K562 (cell line): ENCODE measurements around the gene MBOAT7. TPM values are rescaled to one million over a fixed set of nuclear protein-coding genes. Genes with fewer than 3 reads are reported as not detected.
"Not testable (repeated sequence)": the region's sequence is repeated elsewhere in the genome, so short reads cannot be mapped to it uniquely, and the experiment has no call there.

Experiments
- ATAC-seq: fragments of 200-7000 bp; cut with Tn5 transposase; 3 replicates; pipeline ENCODE4 v1.9.1; 2020; ENCODE audit warnings: moderate library complexity
- BruUV-seq: library from RNA; stranded (reverse); fragments of 400-500 nt; replicated peaks from 2 replicates; lab custom pipeline; 2021; lab: Mats Ljungman, UMichigan
- CTCF ChIA-PET: fragments of 300-600 bp; formaldehyde crosslinking; extraction: SDS; loops from one replicate; lab custom pipeline; 2021; ENCODE audit warnings: low intra/inter-chr PET ratio; lab: Yijun Ruan, JAX
- POLR2A ChIA-PET: fragments of 300-600, 350-650 bp; sonication (Branson Sonifier 250); formaldehyde crosslinking; extraction: SDS; loops from one replicate; lab custom pipeline; 2021; ENCODE audit warnings: antibody characterized with exemption, inconsistent platforms; lab: Yijun Ruan, JAX
- DNase-seq, 4 experiments: peaks; one replicate each; pipeline versions ENCODE4 v3.0.0 to v3.0.0-alpha.2; 2011 to 2018; ENCODE audit warnings: low spot score in 3 of 4, mixed read lengths in 3 of 4; ENCODE audit errors: extremely low read depth in 1 of 4
- FAIRE-seq: peaks from 2 replicates; lab custom pipeline; 2011; peaks lifted over from hg19 to GRCh38; lab: Jason Lieb, UNC
- H2AFZ ChIP-seq: 2 replicates; pipeline ENCODE4 v1.6.0; 2011; ENCODE audit warnings: low read depth, low read length, control low read depth, inconsistent platforms
- H3K27ac ChIP-seq: fragments of 200-600 bp; 3 replicates; pipeline ENCODE4 v1.8.0; 2011; ENCODE audit warnings: low read depth, mild to moderate bottlenecking, control low read depth, inconsistent platforms, low read length, moderate library complexity, mixed read lengths; ENCODE audit errors: extremely low read depth
- H3K27me3 ChIP-seq, 2 experiments: fragments of 300-600 bp in 1 of 2; 2 replicates in 1 of 2; 3 replicates in 1 of 2; pipeline versions ENCODE4 v1.6.0 to v1.8.0; 2011; ENCODE audit warnings: inconsistent platforms in 2 of 2, low read length in 2 of 2, mild to moderate bottlenecking in 1 of 2, mixed read lengths in 1 of 2, moderate library complexity in 1 of 2; ENCODE audit not compliant: control insufficient read depth in 2 of 2, insufficient read depth in 2 of 2
- H3K36me3 ChIP-seq: fragments of 300-600 bp; 3 replicates; pipeline ENCODE4 v1.8.0; 2011; ENCODE audit warnings: mild to moderate bottlenecking, low read length, inconsistent platforms; ENCODE audit not compliant: control insufficient read depth, insufficient read depth
- H3K4me1 ChIP-seq, 2 experiments: fragments of 200-600 bp in 1 of 2; replicated peaks in 1 of 2; 2 replicates in 1 of 2; 3 replicates in 1 of 2; pipeline versions ENCODE4 v1.5.1 to v1.8.0; 2011; ENCODE audit warnings: inconsistent platforms in 2 of 2, low read length in 2 of 2, mild to moderate bottlenecking in 1 of 2, mixed read lengths in 1 of 2, moderate library complexity in 1 of 2; ENCODE audit not compliant: control insufficient read depth in 2 of 2, insufficient read depth in 2 of 2
- H3K4me2 ChIP-seq: 2 replicates; pipeline ENCODE4 v1.6.1; 2011; ENCODE audit warnings: low read length, control low read depth, inconsistent platforms, mixed read lengths; ENCODE audit not compliant: insufficient read depth
- H3K4me3 ChIP-seq: fragments of 200-600 bp; sonication (generic), shearing (Covaris generic); 2 replicates; pipeline ENCODE4 v1.5.1; 2016; ENCODE audit warnings: control low read depth, inconsistent platforms
- H3K79me2 ChIP-seq: fragments of 200-600 bp; 3 replicates; pipeline ENCODE4 v1.8.0; 2011; ENCODE audit warnings: low read length, inconsistent platforms; ENCODE audit not compliant: control insufficient read depth, insufficient read depth
- H3K9ac ChIP-seq, 2 experiments: 2 replicates each; pipeline versions ENCODE4 v1.6.0 to v1.6.1; 2011; ENCODE audit warnings: low read depth in 2 of 2, low read length in 2 of 2, control low read depth in 1 of 2, inconsistent platforms in 1 of 2, mild to moderate bottlenecking in 1 of 2, mixed read lengths in 1 of 2; ENCODE audit not compliant: insufficient read depth in 1 of 2
- H3K9me1 ChIP-seq: one replicate; pipeline ENCODE4 v1.6.0; 2011; ENCODE audit warnings: inconsistent platforms, mild to moderate bottlenecking, low read length, moderate library complexity; ENCODE audit not compliant: control insufficient read depth, insufficient read depth
- H3K9me3 ChIP-seq: replicated peaks from 2 replicates; pipeline ENCODE4 v1.5.1; 2011; ENCODE audit warnings: low read depth, low read length, inconsistent platforms; ENCODE audit not compliant: control insufficient read depth, insufficient read depth
- H4K20me1 ChIP-seq: replicated peaks from 2 replicates; pipeline ENCODE4 v1.6.1; 2011; ENCODE audit warnings: low read length, inconsistent platforms, mixed read lengths; ENCODE audit not compliant: control insufficient read depth, insufficient read depth
- CTCF ChIP-seq, 3 experiments: IDR thresholded peaks in 2 of 3; conservative IDR thresholded peaks in 1 of 3; 2 replicates each; pipeline ENCODE4 v1.5.1; 2011 to 2012; ENCODE audit warnings: low read length in 3 of 3, mild to moderate bottlenecking in 3 of 3, control low read depth in 2 of 3, improper control_type of control experiment in 1 of 3, inconsistent platforms in 1 of 3, low read depth in 1 of 3, mixed read lengths in 1 of 3, moderate library complexity in 1 of 3; ENCODE audit not compliant: insufficient read depth in 2 of 3
- NR2C1 ChIP-seq, 2 experiments: fragments of 450-650 bp; IDR thresholded peaks; 2 replicates each; pipeline ENCODE4 v1.6.1; 2017; ENCODE audit warnings: mild to moderate bottlenecking in 2 of 2, antibody characterized with exemption in 1 of 2, inconsistent platforms in 1 of 2, missing compliant biosample characterization in 1 of 2, missing genetic modification characterization in 1 of 2
- NR2C2 ChIP-seq, 2 experiments: fragments of 200-800 bp in 1 of 2; sonication (Bioruptor generic) in 1 of 2; sonication (generic) in 1 of 2; formaldehyde crosslinking in 1 of 2; IDR thresholded peaks; 2 replicates each; pipeline versions ENCODE4 v1.6.1 to v1.8.0; 2016 to 2022; ENCODE audit warnings: mild to moderate bottlenecking in 1 of 2, missing compliant biosample characterization in 1 of 2, missing genetic modification characterization in 1 of 2, missing genetic modification reagents in 1 of 2
- POLR2G ChIP-seq: fragments of 200-400 bp; formaldehyde crosslinking; IDR thresholded peaks from 2 replicates; pipeline ENCODE4 v1.6.1; 2017; ENCODE audit warnings: low read depth, mild to moderate bottlenecking, antibody characterized with exemption, low read length, moderate library complexity
- WGBS: fragments of 100-300 bp; shearing (Covaris generic); methylation state at CpG from one replicate; pipeline ENCODE4 v1.1.6; 2016; ENCODE audit warnings: low coverage, mixed read lengths; ENCODE audit not compliant: insufficient coverage; ENCODE audit errors: missing lambda C conversion rate; 5-methylcytosine and 5-hydroxymethylcytosine counted together
- in situ Hi-C: fragments of 300-500 bp; cut with MboI; formaldehyde crosslinking; loops from 4 replicates; pipeline ENCODE4 v1.15.0; 2018; ENCODE audit warnings: inconsistent platforms, mixed read lengths
- intact Hi-C: fragments of 100-400 bp; cut with micrococcal nuclease; formaldehyde crosslinking; loops from 2 replicates; pipeline ENCODE4 v1.14.2; 2022
- polyA plus RNA-seq, 8 experiments: library from polyadenylated mRNA; depleted of rRNA in 4 of 8; stranded (reverse) in 5 of 8; unstranded in 3 of 8; fragments of >200 nt; fragmentation: Nextera tagmentation in 2 of 8; fragmentation: Illumina TruSeq in 1 of 8; extraction: Ambion mirVana in 2 of 8; extraction: Trizol in 1 of 8; gene quantifications; 2 replicates each; pipeline versions ENCODE4 v1.2.1 to v1.2.3, GENCODE V29; 2011 to 2014; ENCODE audit warnings: inconsistent platforms in 1 of 8, missing spikeins in 1 of 8
- total RNA-seq, 7 experiments: library from RNA; depleted of rRNA in 6 of 7; stranded (reverse); fragments of >200 nt in 6 of 7; fragmentation: Illumina TruSeq in 2 of 7; extraction: Trizol in 2 of 7; gene quantifications; 2 replicates each; pipeline versions ENCODE4 v1.2.1 to v1.2.3, GENCODE V29; 2011 to 2021; ENCODE audit warnings: low replicate concordance in 1 of 7

The MBOAT7 gene
- total and polyA plus RNA-seq, 9 of the 15 experiments (the other 6 are each of a cell fraction or from before 2014, with no cell fraction given), result 1.4 to 153 (median 56.1) TPM

- TF ChIP-seq CTCF (IDR thresholded peaks at IDR 0.05 in 2 of 3, conservative IDR thresholded peaks at IDR 0.05 in 1 of 3; ENCODE audit: insufficient read depth in 2 of 3, low read depth in 1 of 3, low read length in 3 of 3) (peak in 2 of 3 experiments; percentile 9 to 23; a peak in 2 of 6 replicates), NR2C1 (IDR thresholded peaks at IDR 0.05) (0 out of 2 replicates have a peak, but pooled peaks have one; percentile 25), NR2C1 (tag; IDR thresholded peaks at IDR 0.05) (0 out of 2 replicates have a peak, but pooled peaks have one; percentile 49), POLR2G (0 out of 2 replicates have a peak, but pooled peaks have one; percentile 22), NR2C2 (tag; IDR thresholded peaks at IDR 0.05) (0 out of 2 replicates have a peak, but pooled peaks have one; percentile 16)
- H3K4me3 ChIP-seq; H3K36me3 ChIP-seq; in situ Hi-C loops; CTCF ChIA-PET; H3K9me1 ChIP-seq; H2AFZ ChIP-seq; H3K4me2 ChIP-seq; H3K27me3 ChIP-seq; H3K27ac ChIP-seq; BruUV-seq; H4K20me1 ChIP-seq; H3K79me2 ChIP-seq; H3K9ac ChIP-seq; H3K9me3 ChIP-seq; TF ChIP-seq NR2C2 (CRISPR knock-in tag; IDR thresholded peaks at IDR 0.05): not testable (repeated sequence)
- DNase-seq (peak in 1 of 4 experiments; percentile 33), FAIRE-seq (peak; percentile 6), ATAC-seq (peak; percentile 86)
- POLR2A ChIA-PET, result interaction anchor here (1.9 kb wide), 1 partner anchor 12 kb away, joined by 6 read pairs; no protein-coding TSS in a partner anchor
- intact Hi-C loops, result loop anchor here (2.0 kb wide), 1 partner anchor 14 kb away; no protein-coding TSS in a partner anchor
- WGBS, result 10% methylated on average over 13 of the region's 16 CpGs
- H3K4me1 ChIP-seq, result peaks cover 0 to 22% of the 10 kb centered on the region in 2 experiments; a peak in 2 of 5 replicates
Observed at GRCh38 chr19:54222474-54223276, 33.3 kb upstream of the MBOAT7 start, which contains the start of gene LILRB3. Gene LILRB3, minus strand, starts transcription at chr19:54223007. Its CDS starts 31 bp downstream, at chr19:54222976.

- intact Hi-C loops, result loop anchor here (2.0 kb wide), 1 partner anchor 15 kb away; no protein-coding TSS in a partner anchor
- 8% methylated on average over 2 of the region's 7 CpGs for WGBS
Observed at GRCh38 chr19:54221947-54222346, 32.6 kb upstream of the MBOAT7 start.

More at GRCh38 chr19:54221947-54222346, 32.6 kb upstream of the MBOAT7 start:
- H3K4me3 ChIP-seq, H3K9me1 ChIP-seq, H3K36me3 ChIP-seq, H3K9ac ChIP-seq, H3K27ac ChIP-seq, H3K4me2 ChIP-seq, FAIRE-seq, CTCF ChIA-PET, H3K79me2 ChIP-seq, DNase-seq, BruUV-seq, H2AFZ ChIP-seq, H4K20me1 ChIP-seq, ATAC-seq, H3K27me3 ChIP-seq, H3K9me3 ChIP-seq, in situ Hi-C loops: not testable (repeated sequence)
- peaks cover 0 to 22% of the 10 kb centered on the region in 2 experiments; a peak in 2 of 5 replicates for H3K4me1 ChIP-seq
- POLR2A ChIA-PET, result interaction anchor here (1.0 to 1.9 kb wide), 2 partner anchors 11 to 23 kb away, joined by 3 to 6 read pairs; no protein-coding TSS in a partner anchor
